HAP-1 (cell line): ENCODE data around the gene TUBGCP3.

Experiments
- DNase-seq, 2 experiments: peaks; one replicate each; pipeline ENCODE4 v3.0.0-alpha.2; 2016 to 2020; ENCODE audit warnings: low spot score in 2 of 2
- H3K27me3 ChIP-seq: fragments of 250-450 bp; sonication (Bioruptor Pico); 2 replicates; pipeline ENCODE4 v1.5.1; 2020; ENCODE audit warnings: low read depth, mild to moderate bottlenecking, moderate library complexity
- H3K36me3 ChIP-seq: fragments of 250-450 bp; sonication (Bioruptor Pico); replicated peaks from 2 replicates; pipeline ENCODE4 v1.5.1; 2020; ENCODE audit warnings: mild to moderate bottlenecking
- H3K4me1 ChIP-seq: fragments of 250-450 bp; sonication (Bioruptor Pico); 2 replicates; pipeline ENCODE4 v1.5.1; 2020; ENCODE audit warnings: mild to moderate bottlenecking
- H3K4me3 ChIP-seq: fragments of 250-450 bp; sonication (Bioruptor Pico); 2 replicates; pipeline ENCODE4 v1.5.1; 2020; ENCODE audit warnings: mild to moderate bottlenecking, moderate library complexity
- H3K9me3 ChIP-seq: fragments of 250-450 bp; sonication (Bioruptor Pico); 2 replicates; pipeline ENCODE4 v1.5.1; 2020; ENCODE audit warnings: mild to moderate bottlenecking, moderate library complexity
- in situ Hi-C: fragments of 300-500 bp; cut with MboI; formaldehyde crosslinking; loops from 3 replicates; pipeline ENCODE4 v1.14.3; 2020; ENCODE audit warnings: low sequenced_read_pairs, inconsistent platforms, mixed read lengths

The TUBGCP3 gene

GRCh38 chr13:112624602-112625430, 36.9 kb upstream of the TUBGCP3 start:
- Histone ChIP-seq H3K9me3 (no peaks in the 10 kb centered on the region), H3K36me3 (no peaks in the 10 kb centered on the region), H3K27me3 (peaks cover 16% of the 10 kb centered on the region), H3K4me1 (no peaks in the 10 kb centered on the region), H3K4me3 (no peak overlapping the region)
- in situ Hi-C loops = loop anchor here (25.0 kb wide), 1 partner anchor 563 kb away; the partner anchor contains the start of gene SOX1
- DNase-seq = no peak

- H3K4me3 ChIP-seq = no peak overlapping the region
- in situ Hi-C loops = loop anchor here (25.0 kb wide), 1 partner anchor 562 kb away; the partner anchor contains the start of gene SOX1
- DNase-seq = no peak
- no peaks in the 10 kb centered on the region for H3K36me3 ChIP-seq
- peaks cover 11% of the 10 kb centered on the region for H3K27me3 ChIP-seq
- no peaks in the 10 kb centered on the region for H3K9me3 ChIP-seq
- H3K4me1 ChIP-seq = no peaks in the 10 kb centered on the region
These were observed 36.1 kb upstream of the TUBGCP3 start for GRCh38 chr13:112624040-112624439.

GRCh38 chr13:112623051-112623711, 35.2 kb upstream of the TUBGCP3 start:
- Histone ChIP-seq H3K9me3 (no peaks in the 10 kb centered on the region), H3K4me3 (no peak overlapping the region), H3K4me1 (no peaks in the 10 kb centered on the region), H3K36me3 (no peaks in the 10 kb centered on the region), H3K27me3 (peaks cover 4% of the 10 kb centered on the region; the same call in 1 of the 2 replicates)
- no peak for DNase-seq
- in situ Hi-C loops = loop anchor here (25.0 kb wide), 1 partner anchor 561 kb away; the partner anchor contains the start of gene SOX1

GRCh38 chr13:112622375-112622774, 34.4 kb upstream of the TUBGCP3 start:
- DNase-seq = no peak
- no peaks in the 10 kb centered on the region for H3K9me3 ChIP-seq
- no peaks in the 10 kb centered on the region for H3K36me3 ChIP-seq
- in situ Hi-C loops = loop anchor here (25.0 kb wide), 1 partner anchor 560 kb away; the partner anchor contains the start of gene SOX1
- no peaks in the 10 kb centered on the region; the same call in 1 of the 2 replicates for H3K27me3 ChIP-seq
- no peak overlapping the region for H3K4me3 ChIP-seq
- no peaks in the 10 kb centered on the region for H3K4me1 ChIP-seq

GRCh38 chr13:112619730-112620631, 32.0 kb upstream of the TUBGCP3 start:
- no peaks in the 10 kb centered on the region for H3K36me3 ChIP-seq
- H3K9me3 ChIP-seq = no peaks in the 10 kb centered on the region
- no peaks in the 10 kb centered on the region for H3K4me1 ChIP-seq
- peak; percentile 70 to 74 for DNase-seq
- no peak overlapping the region for H3K4me3 ChIP-seq
- H3K27me3 ChIP-seq = peaks cover 6% of the 10 kb centered on the region
- in situ Hi-C loops = loop anchor here (25.0 kb wide), 1 partner anchor 558 kb away; the partner anchor contains the start of gene SOX1

GRCh38 chr13:112618501-112618900, 30.5 kb upstream of the TUBGCP3 start:
- Histone ChIP-seq H3K36me3 (no peaks in the 10 kb centered on the region), H3K9me3 (no peaks in the 10 kb centered on the region), H3K27me3 (peaks cover 16% of the 10 kb centered on the region), H3K4me1 (no peaks in the 10 kb centered on the region), H3K4me3 (no peak overlapping the region)
- in situ Hi-C loops = loop anchor here (25.0 kb wide), 1 partner anchor 556 kb away; the partner anchor contains the start of gene SOX1
- no peak for DNase-seq

GRCh38 chr13:112617754-112618375, 29.9 kb upstream of the TUBGCP3 start:
- no peak overlapping the region for H3K4me3 ChIP-seq
- no peaks in the 10 kb centered on the region for H3K36me3 ChIP-seq
- no peaks in the 10 kb centered on the region for H3K4me1 ChIP-seq
- H3K9me3 ChIP-seq = no peaks in the 10 kb centered on the region
- in situ Hi-C loops = loop anchor here (25.0 kb wide), 1 partner anchor 556 kb away; the partner anchor contains the start of gene SOX1
- no peak for DNase-seq
- H3K27me3 ChIP-seq = peaks cover 16% of the 10 kb centered on the region

GRCh38 chr13:112616586-112617362, 28.8 kb upstream of the TUBGCP3 start:
- DNase-seq = peak; percentile 44 to 53
- Histone ChIP-seq H3K27me3 (peaks cover 16% of the 10 kb centered on the region), H3K36me3 (no peaks in the 10 kb centered on the region), H3K4me3 (no peak overlapping the region), H3K9me3 (no peaks in the 10 kb centered on the region), H3K4me1 (peaks cover 5% of the 10 kb centered on the region; the same call in 1 of the 2 replicates)
- in situ Hi-C loops = loop anchor here (25.0 kb wide), 1 partner anchor 554 kb away; the partner anchor contains the start of gene SOX1

- no peak for DNase-seq
- peaks cover 5% of the 10 kb centered on the region; the same call in 1 of the 2 replicates for H3K4me1 ChIP-seq
- H3K36me3 ChIP-seq = no peaks in the 10 kb centered on the region
- H3K9me3 ChIP-seq = no peaks in the 10 kb centered on the region
- H3K4me3 ChIP-seq = no peak overlapping the region
- in situ Hi-C loops = loop anchor here (25.0 kb wide), 1 partner anchor 553 kb away; the partner anchor contains the start of gene SOX1
- peaks cover 16% of the 10 kb centered on the region for H3K27me3 ChIP-seq
These were observed 27.4 kb upstream of the TUBGCP3 start for GRCh38 chr13:112615391-112615790.

- H3K27me3 ChIP-seq = peaks cover 16% of the 10 kb centered on the region
- 0 out of 2 replicates have a peak, but pooled peaks cover 4% of the 10 kb centered on the region for H3K9me3 ChIP-seq
- H3K4me3 ChIP-seq = no peak overlapping the region
- DNase-seq = no peak
- no peaks in the 10 kb centered on the region for H3K36me3 ChIP-seq
- in situ Hi-C loops = loop anchor here (25.0 kb wide), 1 partner anchor 553 kb away; the partner anchor contains the start of gene SOX1
- H3K4me1 ChIP-seq = peaks cover 5% of the 10 kb centered on the region; the same call in 1 of the 2 replicates
These were observed 26.9 kb upstream of the TUBGCP3 start for GRCh38 chr13:112614835-112615234.

- no peaks in the 10 kb centered on the region for H3K36me3 ChIP-seq
- no peak for DNase-seq
- H3K4me1 ChIP-seq = peaks cover 13% of the 10 kb centered on the region
- no peak overlapping the region for H3K4me3 ChIP-seq
- in situ Hi-C loops = loop anchor here (10.0 to 25.0 kb wide), 2 partner anchors 546 to 1133 kb away; partner anchors contain the start of gene SOX1
- H3K27me3 ChIP-seq = 0 out of 2 replicates have a peak, but pooled peaks cover 2% of the 10 kb centered on the region
- 0 out of 2 replicates have a peak, but pooled peaks cover 4% of the 10 kb centered on the region for H3K9me3 ChIP-seq
These were observed 20.3 kb upstream of the TUBGCP3 start for GRCh38 chr13:112608212-112608611.
